ENCODE measurements around the gene PAIP2.
"Not testable (repeated sequence)": the region's sequence is repeated elsewhere in the genome, so short reads cannot be mapped to it uniquely, and the experiment has no call there.

The PAIP2 gene

DNA sequence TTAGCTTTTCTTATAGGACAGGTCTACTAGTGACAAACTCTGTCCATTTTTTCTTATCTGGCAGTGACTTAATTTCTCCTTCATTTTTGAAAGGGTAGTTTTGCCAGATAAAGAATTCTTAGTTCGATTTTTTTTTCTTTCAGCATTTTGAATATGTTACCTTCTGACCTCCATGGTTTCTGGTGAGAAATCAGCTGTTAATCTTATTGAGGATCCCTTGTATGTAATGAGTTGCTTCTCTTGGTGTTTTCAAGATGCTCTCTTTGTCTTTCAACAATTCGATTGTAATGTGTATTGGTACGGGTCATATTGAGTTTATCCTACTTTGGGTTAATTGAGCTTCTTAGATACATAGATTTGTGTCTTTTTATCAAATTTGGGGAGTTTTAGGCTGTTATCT is 12.5 kb downstream of the PAIP2 start:
- FAIRE-seq, result no peak
- TF ChIP-seq POLR2A (IDR thresholded peaks at IDR 0.05; ENCODE audit: low read depth, low read length), result no peak

GRCh38 chr5:139355900-139356299 is 14.2 kb downstream of the PAIP2 start:
- not testable (repeated sequence) for FAIRE-seq; DNase-seq (ENCODE audit: insufficient read length, low spot score)

More for the DNA sequence above, 12.5 kb downstream of the PAIP2 start:
- DNase-seq (ENCODE audit: insufficient read length, low spot score), result no peak

- FAIRE-seq, result no peak
- no peak for DNase-seq (ENCODE audit: insufficient read length, low spot score)
- no peak for TF ChIP-seq POLR2A (IDR thresholded peaks at IDR 0.05; ENCODE audit: low read depth, low read length)
Observed at GRCh38 chr5:139358064-139358463, 16.4 kb downstream of the PAIP2 start.

- no peak for FAIRE-seq
- no peak for TF ChIP-seq POLR2A (IDR thresholded peaks at IDR 0.05; ENCODE audit: low read depth, low read length)
- no peak for DNase-seq (ENCODE audit: insufficient read length, low spot score)
Observed at GRCh38 chr5:139360384-139360783, 18.7 kb downstream of the PAIP2 start.

- DNase-seq (ENCODE audit: insufficient read length, low spot score) (no peak), FAIRE-seq (no peak)
- TF ChIP-seq POLR2A (IDR thresholded peaks at IDR 0.05; ENCODE audit: low read depth, low read length), result no peak
Observed at GRCh38 chr5:139361835-139362429, 20.3 kb downstream of the PAIP2 start.

DNA sequence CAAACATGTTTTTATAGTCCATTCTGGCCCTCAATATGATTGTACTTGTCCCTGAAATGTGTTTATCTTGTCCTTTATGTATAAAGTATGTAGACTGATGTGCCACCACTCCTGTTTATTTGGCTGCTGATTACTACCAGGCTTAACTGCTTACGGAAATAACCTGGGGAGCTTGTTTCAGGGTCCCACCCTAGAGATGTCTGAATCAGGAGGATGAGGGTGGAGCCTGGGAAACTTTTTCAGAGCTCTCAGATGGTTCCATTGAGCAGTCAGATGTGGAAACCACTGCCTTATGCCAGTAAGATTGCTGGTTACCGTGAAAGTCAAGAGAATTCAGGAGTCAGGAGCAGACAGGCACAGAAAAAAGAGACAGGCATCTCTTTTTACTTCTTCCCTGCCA is 22.3 kb downstream of the PAIP2 start:
- no peak for TF ChIP-seq POLR2A (IDR thresholded peaks at IDR 0.05; ENCODE audit: low read depth, low read length)
- no peak for DNase-seq (ENCODE audit: insufficient read length, low spot score)
- no peak for FAIRE-seq

- DNase-seq (ENCODE audit: insufficient read length, low spot score) (no peak), FAIRE-seq (no peak)
- TF ChIP-seq POLR2A (IDR thresholded peaks at IDR 0.05; ENCODE audit: low read depth, low read length), result no peak
Observed at GRCh38 chr5:139364466-139364865, 22.8 kb downstream of the PAIP2 start.

- no peak for FAIRE-seq
- no peak for DNase-seq (ENCODE audit: insufficient read length, low spot score)
- TF ChIP-seq POLR2A (IDR thresholded peaks at IDR 0.05; ENCODE audit: low read depth, low read length), result no peak
Observed at GRCh38 chr5:139368613-139369012, 27.0 kb downstream of the PAIP2 start.

DNA sequence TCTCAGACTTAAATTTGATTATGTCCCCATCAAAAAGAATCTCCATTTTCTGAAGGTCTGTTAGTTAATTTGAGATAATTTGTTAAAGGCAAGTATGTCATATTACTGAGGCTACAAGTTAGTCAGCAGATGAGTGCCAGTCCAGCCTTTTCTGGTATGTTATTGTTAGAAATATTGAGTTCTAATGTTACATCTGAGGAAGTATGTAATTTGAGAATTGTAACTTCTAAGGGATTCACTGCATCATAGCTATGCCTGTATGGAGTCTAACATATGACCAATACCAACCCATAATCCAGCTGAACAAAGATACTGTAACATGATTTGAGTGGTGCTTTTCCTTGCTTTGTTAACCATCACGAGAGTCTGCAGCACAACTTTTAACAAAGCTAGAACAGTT is 27.5 kb downstream of the PAIP2 start:
- no peak for DNase-seq (ENCODE audit: insufficient read length, low spot score)
- TF ChIP-seq POLR2A (IDR thresholded peaks at IDR 0.05; ENCODE audit: low read depth, low read length), result no peak
- FAIRE-seq, result no peak

DNA sequence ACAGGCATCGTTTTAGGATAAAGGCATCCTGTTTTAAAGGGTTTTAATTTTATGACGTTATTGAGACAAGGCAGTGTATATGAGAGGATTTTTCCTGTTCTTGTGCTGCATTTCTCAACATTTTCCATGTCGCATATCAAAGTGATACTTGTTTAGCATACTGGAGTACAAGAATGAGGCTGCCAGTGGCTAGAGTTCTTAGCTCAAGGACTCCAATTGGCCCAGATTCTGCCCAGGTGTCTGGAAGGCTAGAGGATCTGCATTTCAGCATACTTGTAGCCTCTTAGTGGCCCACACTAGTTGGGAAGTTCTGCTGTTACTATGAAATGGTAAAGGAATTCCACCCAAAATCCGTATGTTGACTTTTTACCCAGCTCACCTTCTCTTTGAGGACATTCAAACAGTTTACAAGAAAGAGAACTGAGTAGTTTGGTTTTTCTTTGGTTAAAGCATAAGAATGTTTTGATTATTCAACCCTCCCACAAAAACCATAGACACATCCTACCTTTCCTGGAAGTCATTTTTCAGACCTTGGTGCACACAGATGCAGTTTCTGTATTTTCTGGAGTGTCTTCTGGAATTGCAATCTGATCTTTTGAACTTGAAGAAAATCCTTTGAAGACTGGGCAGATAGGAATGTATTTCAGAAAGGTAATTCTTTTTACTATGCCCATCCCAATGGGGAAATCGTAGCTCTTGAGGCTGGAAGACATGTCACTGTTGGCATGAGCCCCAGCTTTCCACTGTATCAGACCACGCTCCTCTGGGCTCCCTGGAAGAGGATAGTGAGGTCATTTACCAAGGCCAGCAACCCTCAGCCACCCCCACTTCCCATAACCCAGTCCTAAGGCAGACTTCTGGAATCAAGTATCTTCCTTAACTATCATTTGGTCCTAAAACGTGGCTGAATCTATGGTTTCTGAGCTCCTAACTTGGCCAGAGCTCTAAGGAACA is 30.1 kb downstream of the PAIP2 start:
- no peak for DNase-seq (ENCODE audit: insufficient read length, low spot score)
- TF ChIP-seq POLR2A (IDR thresholded peaks at IDR 0.05; ENCODE audit: low read depth, low read length), result no peak
- no peak for FAIRE-seq

DNA sequence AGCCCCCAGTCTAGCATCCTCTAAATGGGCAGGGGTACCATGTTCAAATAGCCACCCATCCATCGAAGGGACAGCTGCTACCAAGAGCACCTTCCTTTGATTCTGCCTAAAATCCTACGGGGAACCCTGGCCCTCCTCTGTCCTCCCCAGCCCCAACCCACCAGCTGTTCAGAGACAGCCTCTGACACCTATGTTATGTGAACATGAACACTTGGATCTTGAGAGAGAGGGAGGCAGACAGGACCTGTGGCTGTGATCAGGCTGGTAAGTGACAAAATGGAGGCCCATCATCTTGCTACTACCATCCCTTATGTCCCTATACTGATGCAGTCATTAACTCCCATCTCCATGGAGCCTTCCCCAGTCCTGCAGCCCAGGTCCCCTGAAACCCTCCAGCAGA is 33.3 kb downstream of the PAIP2 start:
- FAIRE-seq (no peak), DNase-seq (ENCODE audit: insufficient read length, low spot score) (no peak)
- no peak for TF ChIP-seq POLR2A (IDR thresholded peaks at IDR 0.05; ENCODE audit: low read depth, low read length)

DNA sequence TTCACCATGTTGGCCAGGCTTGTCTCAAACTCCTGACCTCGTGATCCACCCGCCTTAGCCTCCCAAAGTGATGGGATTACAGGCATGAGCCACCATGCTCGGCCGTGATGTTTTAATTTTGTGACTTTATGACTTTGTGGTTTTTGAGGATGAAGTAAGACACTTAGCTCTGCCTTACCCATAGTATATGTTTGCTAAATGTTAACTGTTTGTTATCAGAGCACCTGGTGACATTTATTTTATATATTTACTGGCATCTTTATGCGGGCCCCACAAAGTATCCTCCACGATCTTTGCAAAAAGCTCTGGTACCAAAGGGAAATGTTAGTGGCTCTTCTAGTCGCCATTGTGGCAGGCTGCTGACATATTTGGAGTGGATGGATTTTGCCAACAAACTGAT is 34.7 kb downstream of the PAIP2 start:
- FAIRE-seq (no peak), DNase-seq (ENCODE audit: insufficient read length, low spot score) (no peak)
- no peak for TF ChIP-seq POLR2A (IDR thresholded peaks at IDR 0.05; ENCODE audit: low read depth, low read length)

- TF ChIP-seq POLR2A (IDR thresholded peaks at IDR 0.05; ENCODE audit: low read depth, low read length), result no peak
- FAIRE-seq, result no peak
- no peak for DNase-seq (ENCODE audit: insufficient read length, low spot score)
Observed at GRCh38 chr5:139377226-139377625, 35.6 kb downstream of the PAIP2 start.

DNA sequence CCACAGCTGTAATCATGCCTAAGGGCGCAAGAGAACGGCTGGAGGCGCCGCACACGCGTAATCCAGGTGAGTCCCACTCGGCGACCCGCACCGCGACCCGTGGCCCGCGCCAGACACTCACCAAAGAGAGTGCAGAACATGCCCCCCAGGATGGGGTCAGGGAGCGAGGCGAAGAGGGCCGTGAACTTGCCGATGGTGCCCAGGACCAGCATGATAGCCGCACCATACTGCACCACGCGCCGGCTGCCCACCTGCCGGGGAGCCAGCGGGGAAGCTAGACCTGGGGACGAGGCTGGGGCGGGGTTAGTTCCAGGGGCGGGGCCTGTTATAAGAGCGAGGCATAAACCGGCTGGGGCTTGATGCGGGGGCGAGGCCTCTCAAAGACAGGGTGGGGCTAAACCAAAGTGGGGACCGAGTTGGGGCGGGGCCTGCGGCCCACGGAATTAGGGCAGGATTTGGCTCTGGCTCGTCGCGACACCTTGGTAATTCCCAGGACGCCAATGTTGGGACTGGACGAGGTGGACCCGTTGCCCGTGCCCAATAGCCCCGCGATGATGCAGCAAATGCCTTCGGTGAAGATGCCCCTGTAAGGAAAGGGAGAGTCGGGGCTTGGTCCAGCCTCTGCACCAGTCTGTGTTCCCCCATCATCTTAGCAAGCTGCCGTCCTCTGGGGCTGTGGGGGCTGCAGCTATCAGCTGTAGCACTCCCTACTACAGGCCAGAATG is 36.6 kb downstream of the PAIP2 start:
- no peak for TF ChIP-seq POLR2A (IDR thresholded peaks at IDR 0.05; ENCODE audit: low read depth, low read length)
- DNase-seq (ENCODE audit: insufficient read length, low spot score), result no peak
- FAIRE-seq, result no peak

Data from H54 (cell line).